Heart right ventricle (tissue), 16 donors: ENCODE measurements around the gene URI1. TPM values are rescaled to one million over a fixed set of nuclear protein-coding genes. Genes with fewer than 3 reads are reported as not detected.

Experiments
- ATAC-seq, 8 donors: fragments of 200-7000 bp; cut with Tn5 transposase; one replicate each; pipeline ENCODE4 v1.9.1; 2020; ENCODE audit warnings: mild to moderate bottlenecking in 8 of 8, moderate library complexity in 8 of 8, moderate number of reproducible peaks in 1 of 8
- DNase-seq, 2 donors: peaks; one replicate each; pipeline ENCODE4 v3.0.0-alpha.2; 2020
- H3K27ac ChIP-seq, 10 donors: fragments of 200-600 bp; sonication (generic) in 2 of 10; one replicate each; pipeline versions ENCODE4 v1.5.0 to v1.8.0; 2020 to 2022; ENCODE audit warnings: mild to moderate bottlenecking in 3 of 10
- H3K27me3 ChIP-seq, 7 donors: fragments of 200-600 bp; one replicate each; pipeline ENCODE4 v1.8.0; 2021 to 2022; ENCODE audit warnings: mild to moderate bottlenecking in 2 of 7
- H3K36me3 ChIP-seq, 9 donors: fragments of 200-600 bp; sonication (generic) in 1 of 9; one replicate each; pipeline versions ENCODE4 v1.5.0 to v1.8.0; 2020 to 2022; ENCODE audit warnings: mild to moderate bottlenecking in 2 of 9
- H3K4me1 ChIP-seq, 9 donors: fragments of 200-600 bp; sonication (generic) in 1 of 9; one replicate each; pipeline versions ENCODE4 v1.5.0 to v1.8.0; 2020 to 2022; ENCODE audit warnings: mild to moderate bottlenecking in 4 of 9
- H3K4me3 ChIP-seq, 10 donors: fragments of 200-600 bp; sonication (generic) in 2 of 10; one replicate each; pipeline versions ENCODE4 v1.5.0 to v1.8.0; 2020 to 2022; ENCODE audit warnings: mild to moderate bottlenecking in 7 of 10, moderate library complexity in 2 of 10
- H3K9me3 ChIP-seq, 11 donors: fragments of 200-600 bp in 10 of 11; sonication (generic) in 2 of 11; one replicate each; pipeline versions ENCODE4 v1.5.0 to v1.8.0; 2013 to 2022; ENCODE audit warnings: mild to moderate bottlenecking in 2 of 11, control low read depth in 1 of 11, moderate library complexity in 1 of 11
- WGBS, 2 donors: extraction: QIAGEN DNeasy Blood & Tissue Kit; methylation state at CpG; one replicate each; pipeline ENCODE4 v1.1.7; 2013; ENCODE audit warnings: inconsistent platforms in 1 of 2; 5-methylcytosine and 5-hydroxymethylcytosine counted together
- intact Hi-C, 10 donors: fragments of 100-400 bp; cut with DNase I; formaldehyde crosslinking; loops; one replicate each; pipeline versions ENCODE4 v1.11.1 to v1.14.2; 2022
- long read RNA-seq, 3 donors: library from polyadenylated mRNA; unstranded; transcript quantifications; one replicate each; pipeline ENCODE4 v2.0.0, GENCODE V29; 2020 to 2021
- polyA plus RNA-seq, 2 donors: library from polyadenylated mRNA; stranded (reverse); fragments of 200-250 nt; gene quantifications; one replicate each; pipeline ENCODE4 v1.2.3, GENCODE V29; 2013
- total RNA-seq, 10 donors: library from RNA; stranded (reverse); fragmentation: NEBNext Ultra II Directional in 3 of 10; extraction: Animal tissue kit (Norgen Biotek cat#: 25700) in 3 of 10; gene quantifications; one replicate each; pipeline versions ENCODE4 v1.2.1 to v1.2.4, GENCODE V29; 2021 to 2023
- TF ChIP-seq, protein P1 (sequence below), 9 donors: fragments of 200-600 bp; sonication (generic) in 2 of 9; IDR thresholded peaks; one replicate each; pipeline versions ENCODE4 v1.5.0 to v1.8.0; 2021 to 2022; ENCODE audit warnings: antibody characterized with exemption in 9 of 9, mild to moderate bottlenecking in 5 of 9, moderate library complexity in 1 of 9
- donor health status: Arrhythmogenic right ventricular cardiomyopathy.
- donor health status: ischemic (EF 13 %, LVEDD 7.1; RV severe dilation, severe dysfunction).
- donor health status: healthy with polysubstance abuse.
- donor health status: DM: no; HTN: yes; CAD: no.
- donor health status: DM: no; HTN: no; CAD: no.
- donor health status: ischemic (EF 25% LVEDD 6.9; RV normal size, moderate dysfunction).
- donor health status: ischemic (EF 25% LVEDD 5.7; RV mildly dilated, moderate dysfunction).
- donor health status: healthy.
- donor health status: DM: yes; HTN: yes; CAD: no.
- donor health status: Ischemic cardiomyopathy.
- donor health status: ischemic (EF 35%, LVEDD 5.7; RV mildly dilated, moderate dysfunction).
- donor health status: nonischemic (EF 11% LVEDD 7.7; RV severe dilation, severe dysfunction).
- donor health status: DM: yes; HTN: yes; CAD: no.
- donor health status: PGD.
- donor health status: ischemic (EF 29% LVEDD 5.4; RV normal size, mild dysfunction).
- donor health status: nonischemic (EF 23%, LVEDD 6.1; RV moderate dilation, normal function).

The URI1 gene, protein sequence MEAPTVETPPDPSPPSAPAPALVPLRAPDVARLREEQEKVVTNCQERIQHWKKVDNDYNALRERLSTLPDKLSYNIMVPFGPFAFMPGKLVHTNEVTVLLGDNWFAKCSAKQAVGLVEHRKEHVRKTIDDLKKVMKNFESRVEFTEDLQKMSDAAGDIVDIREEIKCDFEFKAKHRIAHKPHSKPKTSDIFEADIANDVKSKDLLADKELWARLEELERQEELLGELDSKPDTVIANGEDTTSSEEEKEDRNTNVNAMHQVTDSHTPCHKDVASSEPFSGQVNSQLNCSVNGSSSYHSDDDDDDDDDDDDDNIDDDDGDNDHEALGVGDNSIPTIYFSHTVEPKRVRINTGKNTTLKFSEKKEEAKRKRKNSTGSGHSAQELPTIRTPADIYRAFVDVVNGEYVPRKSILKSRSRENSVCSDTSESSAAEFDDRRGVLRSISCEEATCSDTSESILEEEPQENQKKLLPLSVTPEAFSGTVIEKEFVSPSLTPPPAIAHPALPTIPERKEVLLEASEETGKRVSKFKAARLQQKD
- total RNA-seq (10 to 100 TPM; 39.6 to 47.7 (median 42.8) TPM), polyA plus RNA-seq (10 to 100 TPM; 10.2 to 23.5 TPM)
- long read RNA-seq, donor 1, transcript URI1-202 (11 exons, 3,444 nt), result major isoform, 19 of 40 reads
- long read RNA-seq, donor 1, partial matches to known transcripts, result 13 of 40 reads
- long read RNA-seq, donor 1, other reads (novel, unspliced or antisense), result 4 of 40 reads
- long read RNA-seq, donor 2, transcript URI1-202 (11 exons, 3,444 nt), result major isoform, 15 of 45 reads
- long read RNA-seq, donor 2, transcript URI1-206 (10 exons, 2,495 nt), result minor isoform, 10 of 45 reads
- long read RNA-seq, donor 2, partial matches to known transcripts, result 13 of 45 reads
- long read RNA-seq, donor 2, other reads (novel, unspliced or antisense), result 7 of 45 reads
- long read RNA-seq, donor 3, partial matches to known transcripts, result 10 of 15 reads
- long read RNA-seq, donor 3, other reads (novel, unspliced or antisense), result 3 of 15 reads

DNA sequence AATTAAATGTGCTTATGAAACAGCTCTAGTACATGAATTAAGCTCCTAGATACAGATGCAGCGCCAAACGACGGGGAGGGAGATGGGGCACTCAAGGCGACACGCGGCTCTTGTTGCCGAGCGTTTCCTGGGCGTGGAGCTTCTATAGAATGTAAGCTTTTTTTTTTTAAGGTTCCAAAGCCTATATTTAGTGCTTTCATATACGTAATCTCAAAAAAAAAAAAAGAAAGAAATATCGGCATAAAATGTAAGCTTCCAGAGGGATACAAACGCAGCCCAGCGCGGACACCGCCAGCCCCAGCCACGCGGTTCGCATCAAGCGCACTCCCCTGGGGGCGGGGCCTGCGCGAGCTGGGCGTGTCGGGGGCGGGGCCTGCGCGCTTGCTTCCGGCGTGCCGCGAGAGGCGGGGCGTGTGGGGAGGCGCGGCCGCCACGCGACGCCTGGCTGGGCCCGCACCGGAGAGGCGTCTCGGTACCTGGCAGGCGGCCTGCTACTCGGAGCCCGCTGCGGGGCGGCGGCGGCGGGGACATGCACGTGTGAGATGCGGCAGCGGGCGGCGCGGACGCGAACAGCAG lies at the start of gene URI1:
Gene URI1 (plus strand): TSS at position 412 of the 576 bp plus-strand sequence. CDS start 309 bp downstream, outside the sequence.
- Histone ChIP-seq H3K36me3 (no peaks in the 10 kb centered on the region), H3K9me3 (peaks cover 0 to 6% (median 0%) of the 10 kb centered on the region in 11 donors), H3K4me1 (peaks cover 0 to 39% (median 31%) of the 10 kb centered on the region in 9 donors), H3K27ac (peak within 1 kb of the TSS; percentile 26 to 86 (median 80)), H3K27me3 (no peaks in the 10 kb centered on the region), H3K4me3 (peak within 1 kb of the TSS; percentile 42 to 94 (median 88))
- 0 to 1% methylated on average over 52 to 59 of the region's 59 CpGs for WGBS, 2 donors
- intact Hi-C loops, result loop anchor here in 1 of 10 donors (10.0 kb wide), 1 partner anchor 127 kb away; the partner anchor contains the start of gene CCNE1
- DNase-seq (peak; percentile 91 to 95), ATAC-seq (peak; percentile 97 to 99 (median 99))
- TF ChIP-seq, protein P1, sequence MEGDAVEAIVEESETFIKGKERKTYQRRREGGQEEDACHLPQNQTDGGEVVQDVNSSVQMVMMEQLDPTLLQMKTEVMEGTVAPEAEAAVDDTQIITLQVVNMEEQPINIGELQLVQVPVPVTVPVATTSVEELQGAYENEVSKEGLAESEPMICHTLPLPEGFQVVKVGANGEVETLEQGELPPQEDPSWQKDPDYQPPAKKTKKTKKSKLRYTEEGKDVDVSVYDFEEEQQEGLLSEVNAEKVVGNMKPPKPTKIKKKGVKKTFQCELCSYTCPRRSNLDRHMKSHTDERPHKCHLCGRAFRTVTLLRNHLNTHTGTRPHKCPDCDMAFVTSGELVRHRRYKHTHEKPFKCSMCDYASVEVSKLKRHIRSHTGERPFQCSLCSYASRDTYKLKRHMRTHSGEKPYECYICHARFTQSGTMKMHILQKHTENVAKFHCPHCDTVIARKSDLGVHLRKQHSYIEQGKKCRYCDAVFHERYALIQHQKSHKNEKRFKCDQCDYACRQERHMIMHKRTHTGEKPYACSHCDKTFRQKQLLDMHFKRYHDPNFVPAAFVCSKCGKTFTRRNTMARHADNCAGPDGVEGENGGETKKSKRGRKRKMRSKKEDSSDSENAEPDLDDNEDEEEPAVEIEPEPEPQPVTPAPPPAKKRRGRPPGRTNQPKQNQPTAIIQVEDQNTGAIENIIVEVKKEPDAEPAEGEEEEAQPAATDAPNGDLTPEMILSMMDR (IDR thresholded peaks at IDR 0.05), result peak in 1 of 9 donors; percentile 9

DNA sequence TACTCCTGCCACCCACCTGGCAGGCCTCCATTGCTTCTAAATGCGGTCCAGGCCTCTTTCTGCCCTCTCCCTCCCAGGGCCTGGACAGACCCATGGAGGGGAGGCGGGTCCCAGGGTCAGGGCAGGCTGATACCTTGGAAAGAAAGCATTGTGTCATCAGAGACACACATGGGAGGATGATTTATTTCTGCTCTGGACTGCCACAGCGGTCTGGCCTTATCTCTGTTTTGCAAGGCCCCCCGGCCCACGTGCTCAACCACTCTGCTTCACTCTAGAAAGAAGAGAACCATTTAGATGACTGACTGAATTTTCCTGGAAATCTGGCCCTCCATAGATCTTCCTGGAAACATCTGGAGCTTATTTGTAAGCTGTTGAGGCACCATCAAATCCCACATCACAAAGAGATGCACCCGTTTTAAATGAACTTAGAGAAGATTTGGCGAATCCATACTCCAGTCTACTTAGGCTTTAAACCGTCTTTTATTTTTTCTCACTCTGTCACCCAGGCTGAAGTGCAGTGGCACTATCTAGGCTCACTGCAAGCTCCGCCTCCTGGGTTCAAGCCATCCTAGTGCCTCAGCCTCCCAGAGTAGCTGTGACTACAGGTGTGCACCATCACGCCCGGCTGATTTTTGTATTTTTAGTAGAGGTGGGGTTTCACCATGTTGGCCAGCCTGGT lies 48.3 kb upstream of the URI1 start:
- Histone ChIP-seq H3K36me3 (no peaks in the 10 kb centered on the region), H3K27ac (no peak overlapping the region), H3K4me3 (no peak overlapping the region), H3K4me1 (no peaks in the 10 kb centered on the region), H3K9me3 (no peaks in the 10 kb centered on the region), H3K27me3 (peaks cover 0 to 4% (median 0%) of the 10 kb centered on the region in 7 donors)
- no peak for DNase-seq
- ATAC-seq, result no peak
- intact Hi-C loops, result no loop called here
- 59 to 67% methylated on average over 11 of the region's 11 CpGs for WGBS, 2 donors
- TF ChIP-seq, protein P1 (IDR thresholded peaks at IDR 0.05), result no peak

DNA sequence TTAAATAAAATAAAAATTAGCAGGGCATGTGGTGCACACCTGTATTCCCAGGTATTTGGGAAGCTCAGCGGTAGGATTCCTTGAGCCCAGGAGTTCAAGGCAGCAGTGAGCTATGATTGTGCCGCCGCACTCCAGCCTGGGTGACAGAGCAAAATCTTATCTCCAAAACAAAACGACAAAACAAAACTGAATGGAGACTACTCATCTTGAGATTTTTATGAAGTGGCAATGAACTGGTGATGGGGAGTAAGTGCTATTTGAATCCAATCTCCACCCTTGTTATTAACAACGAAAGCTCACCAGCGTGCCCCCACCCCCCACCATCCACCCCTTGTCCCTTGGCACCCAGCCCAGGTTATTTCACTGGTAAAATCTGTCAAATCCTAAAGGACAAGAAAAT lies 45.2 kb upstream of the URI1 start:
- TF ChIP-seq, protein P1 (IDR thresholded peaks at IDR 0.05), result no peak
- WGBS, 2 donors, result 52 to 53% methylated on average over 6 of the region's 6 CpGs
- ATAC-seq, result no peak

More for the DNA sequence above, 45.2 kb upstream of the URI1 start:
- DNase-seq, result no peak
- Histone ChIP-seq H3K27ac (no peak overlapping the region), H3K4me3 (no peak overlapping the region), H3K9me3 (no peaks in the 10 kb centered on the region), H3K27me3 (peaks cover 0 to 4% (median 0%) of the 10 kb centered on the region in 7 donors), H3K4me1 (no peaks in the 10 kb centered on the region), H3K36me3 (no peaks in the 10 kb centered on the region)
- intact Hi-C loops, result no loop called here
